ENCODE measurements around the gene LGALSL. TPM values are rescaled to one million over a fixed set of nuclear protein-coding genes. Genes with fewer than 3 reads are reported as not detected.

Gene LGALSL
- total RNA-seq, 6 experiments from 2014 or later, result 3.2 to 8.1 (median 5.4) TPM

GRCh38 chr2:64504774-64505720 lies 51.1 kb downstream of the LGALSL start:
- H3K4me1 ChIP-seq, result no peaks in the 10 kb centered on the region
- H3K27ac ChIP-seq, result no peak overlapping the region
- H3K27me3 ChIP-seq, result no peaks in the 10 kb centered on the region
- DNase-seq, result no peak
- intact Hi-C loops (cut with DNase I), result no loop called here
- no peak overlapping the region for H3K4me3 ChIP-seq
- 78% methylated on average over 11 of the region's 16 CpGs for WGBS (ENCODE audit: insufficient coverage, low coverage, low lambda C conversion rate, missing lambda C conversion rate)
- no peaks in the 10 kb centered on the region for H3K9me3 ChIP-seq
- peak in 3 of 4 donors; percentile 21 to 35 (median 32) for ATAC-seq
- no peaks in the 10 kb centered on the region for H3K36me3 ChIP-seq
- TF ChIP-seq CTCF (IDR thresholded peaks at IDR 0.05), result no peak

GRCh38 chr2:64506686-64507085 lies 52.7 kb downstream of the LGALSL start:
- Histone ChIP-seq H3K4me1 (no peaks in the 10 kb centered on the region), H3K27ac (no peak overlapping the region), H3K9me3 (no peaks in the 10 kb centered on the region), H3K36me3 (no peaks in the 10 kb centered on the region), H3K4me3 (no peak overlapping the region), H3K27me3 (no peaks in the 10 kb centered on the region)
- no peak for TF ChIP-seq CTCF (IDR thresholded peaks at IDR 0.05)
- TF ChIP-seq POLR2A (IDR thresholded peaks at IDR 0.05), result no peak
- 97% methylated on average over 2 of the region's 2 CpGs for WGBS (ENCODE audit: insufficient coverage, low coverage, low lambda C conversion rate, missing lambda C conversion rate)
- no peak for ATAC-seq
- DNase-seq, result no peak
- intact Hi-C loops (cut with DNase I), result no loop called here

Other genes with a start within 250 kb of the LGALSL start
- 10 to 100 TPM; 14.9 to 24.4 (median 19.8) TPM for gene AFTPH, start 70.2 kb downstream of the LGALSL start, total RNA-seq
- 10 to 100 TPM in 2 of 6 experiments, 1 to 10 TPM in 4; 3.7 to 14.4 (median 8.4) TPM for gene SERTAD2, start 199.8 kb downstream of the LGALSL start, total RNA-seq